ENCODE results near the gene RSAD1.
"Not testable (repeated sequence)": the region's sequence is repeated elsewhere in the genome, so short reads cannot be mapped to it uniquely, and the experiment has no call there.

RSAD1 gene

DNA sequence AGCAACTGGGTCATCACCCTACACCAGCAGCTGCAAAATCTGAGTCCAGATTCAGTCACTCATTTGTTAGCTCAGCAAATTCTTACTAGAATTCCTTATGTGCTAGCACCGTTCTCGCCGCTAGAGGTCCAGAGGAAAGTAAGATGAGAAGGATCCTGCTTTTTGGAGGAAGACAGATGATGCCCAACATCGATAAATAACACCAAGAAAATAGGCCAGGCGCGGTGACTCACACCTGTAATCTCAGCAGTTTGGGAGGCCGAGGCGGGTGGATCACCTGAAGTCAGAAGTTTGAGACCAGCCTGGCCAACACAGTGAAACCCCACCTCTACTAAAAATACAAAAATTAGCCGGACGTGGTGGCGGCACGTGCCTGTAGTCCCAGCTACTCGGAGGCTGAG is 5.9 kb upstream of the RSAD1 start:
- DNase-seq (ENCODE audit: low read depth), result not testable (repeated sequence)

- DNase-seq (ENCODE audit: low read depth), result no peak
Measured at GRCh38 chr17:50473901-50474300, 4.8 kb upstream of the RSAD1 start.

- no peak for DNase-seq (ENCODE audit: low read depth)
Measured at GRCh38 chr17:50474523-50474922, 4.1 kb upstream of the RSAD1 start.

- no peak for DNase-seq (ENCODE audit: low read depth)
Measured at GRCh38 chr17:50475362-50475761, 3.3 kb upstream of the RSAD1 start.

DNA sequence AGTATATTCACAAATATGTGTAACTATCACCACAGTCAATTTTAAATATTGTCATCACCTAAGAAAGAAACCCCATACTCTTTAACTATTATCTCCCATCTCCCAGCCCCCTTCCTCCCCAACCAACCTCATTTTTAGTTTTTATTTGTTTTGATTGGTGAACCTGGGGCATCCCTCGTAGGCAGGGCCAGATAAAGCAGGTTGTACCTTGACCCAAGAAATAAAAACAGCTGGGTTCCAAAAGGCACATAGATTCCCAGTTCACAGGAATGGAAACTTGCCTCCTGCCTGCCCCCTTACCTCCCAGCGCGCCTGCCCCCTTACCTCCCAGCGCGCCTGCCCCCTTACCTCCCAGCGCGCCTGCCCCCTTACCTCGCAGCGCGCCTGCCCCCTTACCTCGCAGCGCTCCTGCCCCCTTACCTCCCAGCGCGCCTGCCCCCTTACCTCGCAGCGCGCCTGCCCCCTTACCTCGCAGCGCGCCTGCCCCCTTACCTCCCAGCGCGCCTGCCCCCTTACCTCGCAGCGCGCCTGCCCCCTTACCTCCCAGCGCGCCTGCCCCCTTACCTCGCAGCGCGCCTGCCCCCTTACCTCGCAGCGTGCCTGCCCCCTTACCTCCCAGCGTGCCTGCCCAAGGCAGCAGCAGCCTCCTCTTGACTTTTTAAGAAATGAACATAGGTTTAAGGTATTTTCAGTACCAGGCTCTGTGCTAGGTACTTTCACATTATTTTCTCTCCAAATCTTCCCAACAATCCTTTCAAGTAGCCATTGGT is 2.7 kb upstream of the RSAD1 start:
- DNase-seq (ENCODE audit: low read depth), result not testable (repeated sequence)

DNA sequence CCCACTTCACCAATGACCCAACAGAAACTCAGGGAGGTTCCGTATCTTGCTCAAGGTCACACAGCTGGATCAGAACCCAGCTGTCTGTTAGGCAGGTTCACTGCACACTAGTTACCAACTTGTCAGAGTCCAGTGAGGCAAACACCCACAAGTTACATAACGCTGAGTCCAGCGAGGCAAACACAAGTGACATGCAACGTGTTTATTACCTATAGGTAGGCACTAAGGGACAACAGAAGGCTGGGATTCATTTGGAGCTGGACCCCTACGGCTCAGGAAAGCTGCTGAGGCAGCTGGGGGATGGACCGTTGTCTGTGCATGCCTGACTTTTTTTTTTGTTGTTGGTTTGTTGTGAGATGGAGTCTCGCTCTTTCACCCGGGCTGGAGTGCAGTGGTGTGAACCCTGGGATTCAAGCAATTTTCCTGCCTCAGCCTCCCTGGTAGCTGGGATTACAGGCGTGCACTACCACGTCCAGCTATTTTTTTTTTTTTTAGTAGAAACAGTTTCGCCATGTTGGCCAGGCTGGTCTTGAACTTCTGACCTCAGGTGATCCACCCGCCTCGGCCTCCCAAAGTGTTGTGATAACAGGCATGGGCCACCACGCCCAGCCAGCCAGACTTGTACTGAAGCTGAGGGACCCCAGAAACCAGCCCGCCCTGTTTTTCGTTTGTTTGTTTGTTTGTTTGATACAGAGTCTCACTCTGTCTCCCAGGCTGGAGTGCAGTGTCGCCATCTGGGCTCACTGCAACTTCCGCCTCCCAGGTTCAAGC is 1.9 kb upstream of the RSAD1 start:
- no peak for DNase-seq (ENCODE audit: low read depth)

DNA sequence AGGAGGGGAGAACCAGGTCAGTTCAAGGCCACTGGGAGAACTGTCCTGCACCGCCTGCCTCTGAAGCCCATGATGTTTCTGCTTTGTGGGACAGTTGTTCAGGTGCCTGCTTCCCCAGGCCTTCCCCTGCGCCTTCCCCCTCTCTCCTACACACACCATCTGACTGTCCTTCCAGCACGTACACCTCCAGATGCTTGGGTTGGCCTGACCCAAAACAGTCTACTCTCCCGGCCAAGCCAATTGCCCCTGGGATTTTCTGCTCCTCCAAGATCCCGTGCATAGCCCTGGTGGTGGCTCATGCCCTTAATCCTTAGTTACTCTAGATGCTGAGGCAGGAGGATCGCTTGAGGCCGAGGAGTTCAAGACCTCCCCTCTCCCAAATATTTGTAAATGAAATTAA is 684 bp upstream of the RSAD1 start:
- DNase-seq (ENCODE audit: low read depth), result no peak

DNA sequence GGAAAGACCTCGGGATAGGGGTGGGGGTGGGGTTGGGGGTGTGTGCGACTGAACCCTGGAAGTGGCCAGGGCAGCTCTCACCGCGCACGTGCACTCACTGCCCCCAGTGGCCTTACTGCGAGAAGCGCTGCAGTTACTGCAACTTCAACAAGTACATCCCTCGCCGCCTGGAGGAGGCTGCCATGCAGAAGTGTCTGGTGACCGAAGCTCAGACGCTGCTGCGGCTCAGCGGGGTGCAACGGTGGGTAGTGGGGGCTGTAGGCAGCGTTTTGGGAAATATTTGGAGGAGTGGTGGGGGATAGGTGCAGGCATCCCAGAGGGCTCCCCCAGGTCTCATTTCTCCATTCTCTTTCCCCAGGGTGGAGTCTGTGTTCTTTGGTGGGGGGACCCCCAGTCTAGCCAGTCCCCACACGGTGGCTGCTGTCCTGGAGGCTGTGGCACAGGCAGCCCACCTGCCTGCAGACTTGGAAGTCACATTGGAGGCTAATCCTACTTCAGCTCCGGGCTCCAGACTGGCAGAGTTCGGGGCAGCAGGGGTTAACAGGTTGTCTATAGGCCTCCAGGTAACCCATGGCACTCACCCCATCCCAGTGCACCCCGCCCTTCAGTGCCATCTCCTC is 972 bp downstream of the RSAD1 start:
- DNase-seq (ENCODE audit: low read depth), result peak; percentile 42

- DNase-seq (ENCODE audit: low read depth), result no peak
Measured at GRCh38 chr17:50480142-50480764, 1.6 kb downstream of the RSAD1 start.

DNA sequence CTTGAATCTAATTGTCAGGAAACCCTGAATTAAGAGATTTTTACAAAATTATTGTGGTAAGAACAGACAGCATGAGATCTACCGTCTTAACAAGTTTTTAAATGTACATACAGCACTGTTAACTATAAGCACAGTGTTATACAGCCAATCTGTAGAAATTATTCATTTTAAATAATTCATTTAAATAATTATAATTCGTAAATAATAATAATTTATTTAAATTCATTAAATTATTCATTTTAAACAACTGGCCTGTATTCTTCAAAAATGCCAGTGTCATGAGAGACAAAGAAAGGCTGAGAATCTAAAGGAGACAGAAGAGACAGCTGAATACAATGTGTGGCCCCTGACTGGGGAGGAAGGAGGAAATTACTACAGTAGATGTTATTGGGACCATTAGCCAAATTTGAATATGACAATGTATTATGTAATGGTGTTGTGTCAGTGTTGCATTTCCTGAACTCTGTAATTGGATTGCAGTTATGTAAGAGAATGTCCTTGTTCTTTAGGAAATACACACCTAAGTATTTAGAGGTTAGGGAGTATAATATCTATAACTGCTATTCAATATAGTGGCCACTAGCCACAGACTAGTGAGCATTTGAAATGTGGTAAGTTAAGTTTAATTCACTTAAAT is 2.3 kb downstream of the RSAD1 start:
- no peak for DNase-seq (ENCODE audit: low read depth)

DNA sequence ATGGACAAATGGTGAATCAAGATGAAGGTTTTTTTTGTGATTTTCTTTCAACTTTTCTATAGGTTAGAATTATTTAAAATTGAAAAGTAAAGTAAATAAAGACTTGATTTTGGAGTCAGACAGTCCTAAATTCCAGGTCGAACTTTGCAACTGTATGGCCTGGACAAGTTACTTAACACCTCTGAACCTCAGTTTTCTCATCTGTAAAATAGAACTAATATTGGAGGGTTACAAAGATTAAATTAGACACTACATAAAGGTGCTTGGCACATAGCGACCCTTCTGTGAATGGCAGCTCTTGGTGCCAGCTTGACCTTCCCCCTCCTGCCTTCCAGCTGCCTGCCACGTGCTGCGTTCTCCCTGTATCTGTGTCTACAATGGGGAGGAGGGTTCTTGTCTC is 3.0 kb downstream of the RSAD1 start:
- DNase-seq (ENCODE audit: low read depth), result no peak

DNA sequence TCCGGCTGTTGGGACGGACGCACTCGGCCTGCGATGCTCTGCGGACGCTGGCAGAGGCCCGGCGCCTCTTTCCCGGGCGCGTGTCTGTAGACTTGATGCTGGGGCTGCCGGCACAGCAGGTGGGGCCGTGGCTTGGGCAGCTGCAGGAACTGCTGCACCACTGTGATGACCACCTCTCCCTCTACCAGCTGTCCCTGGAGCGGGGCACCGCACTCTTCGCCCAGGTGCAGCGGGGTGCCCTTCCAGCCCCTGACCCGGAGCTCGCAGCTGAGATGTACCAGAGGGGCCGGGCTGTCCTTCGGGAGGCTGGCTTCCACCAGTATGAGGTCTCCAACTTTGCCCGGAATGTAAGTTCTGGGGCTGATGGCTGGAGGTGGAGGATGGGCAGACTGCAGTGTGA is 3.5 kb downstream of the RSAD1 start:
- no peak for DNase-seq (ENCODE audit: low read depth)

DNA sequence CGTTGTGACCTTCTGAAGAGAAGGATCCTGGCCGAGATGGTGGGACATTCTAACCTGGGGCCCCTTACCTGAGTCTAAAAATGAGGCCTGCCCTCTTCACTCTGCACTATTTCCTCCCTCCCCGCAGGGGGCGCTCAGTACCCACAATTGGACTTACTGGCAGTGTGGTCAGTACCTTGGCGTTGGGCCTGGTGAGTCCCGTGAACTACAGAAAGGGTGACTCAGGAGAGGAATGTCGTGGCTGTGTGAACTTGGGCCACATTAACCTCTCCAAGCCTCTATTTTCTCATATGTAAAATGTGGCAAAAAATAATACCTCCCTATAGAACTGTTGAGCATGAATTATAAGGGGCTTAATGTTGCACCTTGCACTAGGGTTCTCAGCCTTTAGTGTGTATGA is 3.9 kb downstream of the RSAD1 start:
- peak; percentile 41 for DNase-seq (ENCODE audit: low read depth)

DNA sequence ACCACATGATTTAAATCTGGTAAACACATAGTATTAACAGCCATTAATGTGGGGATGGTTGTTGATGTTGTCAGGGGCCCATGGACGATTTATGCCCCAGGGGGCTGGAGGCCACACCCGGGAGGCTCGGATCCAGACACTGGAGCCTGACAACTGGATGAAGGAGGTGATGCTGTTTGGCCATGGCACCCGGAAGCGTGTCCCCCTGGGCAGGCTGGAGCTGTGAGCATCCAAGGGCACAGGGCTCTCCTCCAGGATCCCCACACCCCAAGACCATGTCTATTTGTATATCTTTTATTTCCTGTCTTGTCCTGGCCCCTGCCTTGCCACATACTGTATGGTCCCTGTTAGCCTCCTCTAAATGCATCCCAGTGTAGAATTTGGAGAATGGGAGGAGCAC is 4.6 kb downstream of the RSAD1 start:
- DNase-seq (ENCODE audit: low read depth), result no peak

DNA sequence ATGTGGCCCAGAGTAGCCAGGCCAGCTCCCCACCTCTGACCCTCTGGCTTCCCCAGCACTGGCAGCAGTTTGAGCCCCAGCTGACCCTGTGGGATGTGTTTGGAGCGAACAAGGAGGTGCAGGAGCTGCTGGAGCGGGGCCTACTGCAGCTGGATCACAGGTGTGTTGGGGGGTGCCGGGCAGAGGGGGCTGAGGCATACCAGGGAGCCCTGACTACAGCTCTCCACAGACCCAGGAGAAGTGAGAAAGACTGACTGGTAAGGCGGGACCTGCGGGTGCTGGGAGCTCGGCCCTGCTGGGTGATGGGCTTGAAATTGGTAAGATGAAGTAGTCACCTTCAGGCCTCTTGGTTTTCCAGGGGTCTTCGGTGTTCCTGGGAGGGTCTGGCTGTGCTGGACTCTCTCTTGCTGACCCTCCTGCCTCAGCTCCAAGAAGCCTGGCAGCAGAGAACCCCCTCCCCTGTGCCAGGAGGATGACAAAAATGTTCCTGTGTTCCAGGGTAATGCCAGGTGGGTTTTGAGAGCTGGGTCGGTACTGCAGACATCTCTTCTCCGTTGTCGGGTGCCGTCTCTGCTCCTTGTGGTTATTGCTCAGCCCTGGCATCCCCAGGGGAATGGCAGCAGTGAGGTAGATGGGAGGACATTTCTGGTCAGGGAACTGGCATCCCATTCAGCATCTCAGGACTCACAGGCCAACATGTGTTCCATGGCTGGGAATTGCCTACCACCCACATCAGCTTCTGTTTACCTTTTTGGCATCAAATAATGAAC is 5.9 kb downstream of the RSAD1 start:
- no peak for DNase-seq (ENCODE audit: low read depth)

DNA sequence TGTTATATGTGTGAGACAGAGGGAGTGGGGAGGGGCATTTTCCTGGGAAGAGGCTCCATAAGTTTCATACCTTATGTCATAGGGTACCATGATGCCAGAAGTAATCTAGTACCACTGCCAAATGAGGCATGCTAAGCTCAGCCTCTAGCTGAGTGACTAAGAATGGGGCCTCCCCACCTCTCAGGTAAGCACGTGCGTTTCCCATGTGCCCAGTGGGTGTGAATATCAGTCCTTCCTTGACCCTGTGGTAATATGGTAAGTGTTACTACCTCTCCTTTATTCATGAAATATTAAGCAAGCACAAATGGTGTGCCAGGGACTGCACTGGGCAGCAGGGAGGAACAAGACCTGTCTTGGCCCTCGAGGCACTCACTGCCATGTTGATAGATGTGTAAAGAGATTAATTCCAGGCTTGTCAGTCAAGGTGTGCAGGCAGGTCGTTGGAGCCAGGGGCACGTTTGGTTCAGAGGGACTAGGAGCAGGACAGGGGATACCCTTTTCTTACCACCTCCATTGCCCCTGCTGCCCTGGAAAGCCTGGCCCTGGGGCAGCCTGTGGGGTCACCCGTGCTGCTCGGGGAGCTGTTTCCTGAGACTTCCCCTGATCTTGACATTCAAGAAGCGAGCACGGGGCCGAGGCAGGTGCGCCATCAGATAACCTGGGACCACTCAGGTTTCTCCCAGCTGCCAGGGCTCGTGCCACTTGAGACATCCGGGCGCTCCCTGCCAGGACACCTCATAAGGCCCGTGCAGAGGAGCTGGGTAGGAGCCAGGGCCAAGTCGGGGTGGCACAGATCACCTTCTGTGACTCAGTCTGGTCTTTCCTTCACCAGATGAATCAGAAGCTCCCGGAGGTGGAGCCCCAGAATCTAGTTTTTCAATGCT is 8.8 kb downstream of the RSAD1 start:
- DNase-seq (ENCODE audit: low read depth), result no peak

DNA sequence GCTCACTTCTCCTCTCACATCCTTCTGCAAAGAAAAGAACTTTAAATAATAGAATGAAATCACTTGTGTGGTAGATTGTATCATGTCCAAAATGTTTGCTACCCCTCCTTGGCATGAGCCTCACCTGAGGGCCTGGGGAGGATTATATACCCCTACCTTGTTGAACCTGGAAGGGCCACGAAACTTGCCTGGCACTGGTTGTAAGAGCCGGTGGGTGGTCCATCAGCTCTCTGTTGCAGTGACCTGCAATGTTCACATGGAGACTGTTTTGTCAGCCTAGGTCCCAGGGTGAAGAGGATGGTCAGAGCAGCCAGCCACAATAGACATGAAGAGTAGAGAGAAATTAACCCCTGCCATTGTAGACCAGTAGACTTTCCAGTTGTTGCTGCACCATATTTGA is 10.2 kb downstream of the RSAD1 start:
- DNase-seq (ENCODE audit: low read depth), result no peak

DNA sequence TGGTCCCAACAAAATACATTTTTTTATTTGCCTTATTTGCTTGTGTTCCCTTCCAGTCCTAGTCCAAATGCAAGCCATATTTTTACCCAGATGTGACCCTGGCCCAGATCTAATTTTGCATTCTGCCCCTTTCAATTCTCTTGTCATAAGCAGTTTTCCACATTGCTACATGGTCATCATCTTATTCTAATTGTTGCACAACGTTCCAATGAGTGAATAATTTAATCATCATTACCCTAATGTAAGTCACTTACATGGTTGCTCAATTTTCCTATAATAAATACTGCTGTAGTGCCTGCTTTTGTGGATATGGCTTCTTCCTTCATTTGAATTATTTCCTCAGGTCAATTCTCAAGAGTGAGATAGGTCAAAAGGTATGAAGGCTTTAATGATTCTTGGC is 12.8 kb downstream of the RSAD1 start:
- no peak for DNase-seq (ENCODE audit: low read depth)

GRCh38 chr17:50492214-50492613 is 13.6 kb downstream of the RSAD1 start:
- no peak for DNase-seq (ENCODE audit: low read depth)

- DNase-seq (ENCODE audit: low read depth), result no peak
Measured at GRCh38 chr17:50493744-50494143, 15.1 kb downstream of the RSAD1 start.
